ENCODE results near the gene ZNF543.
A peak's percentile ranks its signal among the peaks of the same experiment; 100 is the strongest.

Gene ZNF543

GRCh38 chr19:57320180-57321084 lies at the start of gene ZNF543:
Gene ZNF543 (plus strand): TSS chr19:57320472. CDS start chr19:57320854, 382 bp downstream.
- DNase-seq = peak; percentile 96

GRCh38 chr19:57271280-57271679 lies 49.0 kb upstream of the ZNF543 start:
- no peak for DNase-seq

GRCh38 chr19:57273014-57273413 lies 47.3 kb upstream of the ZNF543 start:
- DNase-seq = no peak

GRCh38 chr19:57276430-57276829 lies 43.8 kb upstream of the ZNF543 start:
- no peak for DNase-seq

- peak; percentile 63 for DNase-seq
Observed at GRCh38 chr19:57278481-57278880, 41.8 kb upstream of the ZNF543 start.

- peak; percentile 98 for DNase-seq
Observed at GRCh38 chr19:57279418-57280164, 40.7 kb upstream of the ZNF543 start.

GRCh38 chr19:57280165-57280961 lies 39.9 kb upstream of the ZNF543 start, which contains the start of gene ZNF460:
Gene ZNF460 (plus strand): TSS chr19:57280485. CDS start chr19:57280807, 322 bp downstream.
- peak; percentile 98 for DNase-seq

- no peak for DNase-seq
Observed at GRCh38 chr19:57280962-57281400, 39.3 kb upstream of the ZNF543 start.

GRCh38 chr19:57282011-57282643 lies 38.1 kb upstream of the ZNF543 start:
- no peak for DNase-seq

- no peak for DNase-seq
Observed at GRCh38 chr19:57288373-57288772, 31.9 kb upstream of the ZNF543 start.

GRCh38 chr19:57290970-57291369 lies 29.3 kb upstream of the ZNF543 start:
- no peak for DNase-seq

- no peak for DNase-seq
Observed at GRCh38 chr19:57292547-57292946, 27.7 kb upstream of the ZNF543 start.

GRCh38 chr19:57293719-57294118 lies 26.6 kb upstream of the ZNF543 start:
- DNase-seq = no peak

- peak; percentile 77 for DNase-seq
Observed at GRCh38 chr19:57302020-57302465, 18.2 kb upstream of the ZNF543 start.

GRCh38 chr19:57302727-57303401 lies 17.4 kb upstream of the ZNF543 start:
- no peak for DNase-seq

- DNase-seq = no peak
Observed at GRCh38 chr19:57305056-57305455, 15.2 kb upstream of the ZNF543 start.

- no peak for DNase-seq
Observed at GRCh38 chr19:57308514-57308913, 11.8 kb upstream of the ZNF543 start.

GRCh38 chr19:57310792-57311191 lies 9.5 kb upstream of the ZNF543 start:
- no peak for DNase-seq

GRCh38 chr19:57314146-57314545 lies 6.1 kb upstream of the ZNF543 start:
- DNase-seq = no peak

- DNase-seq = no peak
Observed at GRCh38 chr19:57317503-57317902, 2.8 kb upstream of the ZNF543 start.

GRCh38 chr19:57319869-57320179 lies 448 bp upstream of the ZNF543 start:
- DNase-seq = no peak

- DNase-seq = no peak
Observed at GRCh38 chr19:57321116-57321515, 844 bp downstream of the ZNF543 start.

Data from fibroblast of upper back skin (primary cell).